GM19372 (cell line): ENCODE measurements around the gene BPIFB4.
"Not testable (repeated sequence)": the region's sequence is repeated elsewhere in the genome, so short reads cannot be mapped to it uniquely, and the experiment has no call there.

ENCODE experiments used
- ATAC-seq: cut with Tn5 transposase; IDR thresholded peaks from one replicate; pipeline ENCODE4 v1.9.1; 2021; ENCODE audit warnings: mild to moderate bottlenecking, low read depth, moderate library complexity; ENCODE audit not compliant: unreplicated experiment

Gene BPIFB4

GRCh38 chr20:33083544-33084340 lies 4.3 kb downstream of the BPIFB4 start:
- no peak for ATAC-seq

GRCh38 chr20:33084722-33085121 lies 5.3 kb downstream of the BPIFB4 start:
- ATAC-seq: no peak

- ATAC-seq: no peak
Observed at GRCh38 chr20:33086052-33086722, 6.7 kb downstream of the BPIFB4 start.

- ATAC-seq: no peak
Observed at GRCh38 chr20:33091147-33091546, 11.7 kb downstream of the BPIFB4 start.

GRCh38 chr20:33091693-33092092 lies 12.2 kb downstream of the BPIFB4 start:
- no peak for ATAC-seq

- no peak for ATAC-seq
Observed at GRCh38 chr20:33092361-33092760, 12.9 kb downstream of the BPIFB4 start.

GRCh38 chr20:33093074-33093473 lies 13.6 kb downstream of the BPIFB4 start:
- no peak for ATAC-seq

- ATAC-seq: no peak
Observed at GRCh38 chr20:33093582-33093981, 14.1 kb downstream of the BPIFB4 start.

GRCh38 chr20:33095249-33095648 lies 15.8 kb downstream of the BPIFB4 start:
- no peak for ATAC-seq

- not testable (repeated sequence) for ATAC-seq
Observed at GRCh38 chr20:33095902-33096584, 16.6 kb downstream of the BPIFB4 start.

GRCh38 chr20:33097001-33097400 lies 17.6 kb downstream of the BPIFB4 start:
- no peak for ATAC-seq

- ATAC-seq: no peak
Observed at GRCh38 chr20:33099843-33100538, 20.5 kb downstream of the BPIFB4 start.

GRCh38 chr20:33103556-33103955 lies 24.1 kb downstream of the BPIFB4 start:
- ATAC-seq: no peak

GRCh38 chr20:33104336-33104735 lies 24.9 kb downstream of the BPIFB4 start:
- no peak for ATAC-seq

GRCh38 chr20:33105316-33105924 lies 26.0 kb downstream of the BPIFB4 start:
- ATAC-seq: no peak

- not testable (repeated sequence) for ATAC-seq
Observed at GRCh38 chr20:33106058-33106620, 26.7 kb downstream of the BPIFB4 start.

GRCh38 chr20:33108661-33109060 lies 29.2 kb downstream of the BPIFB4 start:
- ATAC-seq: no peak

GRCh38 chr20:33110147-33110825 lies 30.8 kb downstream of the BPIFB4 start:
- ATAC-seq: no peak

GRCh38 chr20:33111306-33111705 lies 31.9 kb downstream of the BPIFB4 start:
- ATAC-seq: no peak
